HUES6 (cell line): ENCODE measurements around the gene TMEM123.

Source experiments
- H3K27ac ChIP-seq: 2 replicates; pipeline ENCODE4 v1.7.0; 2013; ENCODE audit warnings: low read depth, mild to moderate bottlenecking, low read length, inconsistent platforms
- H3K27me3 ChIP-seq: 2 replicates; pipeline ENCODE4 v1.6.1; 2013; ENCODE audit warnings: low read length; ENCODE audit not compliant: control insufficient read depth, insufficient read depth
- H3K36me3 ChIP-seq: 2 replicates; pipeline ENCODE4 v1.6.1; 2013; ENCODE audit warnings: low read length; ENCODE audit not compliant: control insufficient read depth, insufficient read depth
- H3K4me1 ChIP-seq: 2 replicates; pipeline ENCODE4 v1.6.1; 2013; ENCODE audit warnings: low read length; ENCODE audit not compliant: control insufficient read depth, insufficient read depth
- H3K4me3 ChIP-seq: 2 replicates; pipeline ENCODE4 v1.5.1; 2013; ENCODE audit warnings: low read depth, low read length
- H3K9ac ChIP-seq: one replicate; pipeline ENCODE4 v1.6.1; 2013; ENCODE audit warnings: mild to moderate bottlenecking, low read length
- H3K9me3 ChIP-seq: 2 replicates; pipeline ENCODE4 v1.6.1; 2013; ENCODE audit warnings: low read depth, low read length; ENCODE audit not compliant: control insufficient read depth, insufficient read depth

TMEM123 gene

DNA sequence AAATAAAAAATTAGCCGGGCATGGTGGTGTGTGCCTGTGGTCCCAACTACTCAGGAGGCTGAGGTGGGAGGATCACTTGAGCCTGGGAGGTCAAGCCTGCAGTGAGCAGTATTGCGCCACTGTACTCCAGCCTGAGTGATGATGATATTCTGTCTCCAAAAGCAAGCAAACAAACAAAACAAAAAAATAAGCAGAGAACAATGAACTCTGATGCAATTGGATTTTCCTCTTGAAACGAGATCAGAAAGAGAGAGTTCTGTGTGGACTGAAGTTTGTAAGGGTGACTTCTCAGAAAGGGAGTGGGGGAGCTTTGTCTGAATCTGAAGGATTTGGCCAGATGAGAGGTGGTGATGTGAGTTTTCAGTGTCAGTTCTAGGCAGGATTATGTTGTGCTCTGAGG, 6.0 kb upstream of the TMEM123 start:
- no peak overlapping the region for H3K27ac ChIP-seq
- no peaks in the 10 kb centered on the region for H3K9me3 ChIP-seq
- H3K9ac ChIP-seq, result no peak overlapping the region
- H3K27me3 ChIP-seq, result peaks cover 6% of the 10 kb centered on the region; the same call in 1 of the 2 replicates
- no peaks in the 10 kb centered on the region for H3K36me3 ChIP-seq
- H3K4me3 ChIP-seq, result no peak overlapping the region
- peaks cover 15% of the 10 kb centered on the region for H3K4me1 ChIP-seq

DNA sequence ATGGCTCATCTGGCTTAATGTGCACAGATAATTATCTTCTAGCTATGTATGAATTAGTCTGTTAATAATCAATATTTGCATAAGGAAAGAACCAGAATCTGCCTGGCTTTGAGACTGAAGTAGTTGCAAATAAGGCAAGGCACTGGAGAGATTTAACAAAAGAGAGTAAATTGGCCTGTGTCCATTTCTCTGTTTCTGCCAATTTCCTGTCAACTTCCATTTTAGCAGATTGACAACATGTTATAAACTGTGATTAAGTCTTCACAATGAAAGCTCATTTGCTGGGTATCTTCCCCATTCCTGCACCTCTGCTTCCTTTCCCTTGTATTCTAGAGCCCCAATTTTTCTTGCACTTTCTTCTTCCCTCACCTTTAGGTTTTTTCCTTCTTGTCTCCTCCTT, 5.3 kb upstream of the TMEM123 start:
- Histone ChIP-seq H3K27me3 (peaks cover 8% of the 10 kb centered on the region; the same call in 1 of the 2 replicates), H3K27ac (no peak overlapping the region), H3K4me1 (peaks cover 20% of the 10 kb centered on the region), H3K9me3 (no peaks in the 10 kb centered on the region), H3K9ac (no peak overlapping the region), H3K36me3 (no peaks in the 10 kb centered on the region), H3K4me3 (no peak overlapping the region)

DNA sequence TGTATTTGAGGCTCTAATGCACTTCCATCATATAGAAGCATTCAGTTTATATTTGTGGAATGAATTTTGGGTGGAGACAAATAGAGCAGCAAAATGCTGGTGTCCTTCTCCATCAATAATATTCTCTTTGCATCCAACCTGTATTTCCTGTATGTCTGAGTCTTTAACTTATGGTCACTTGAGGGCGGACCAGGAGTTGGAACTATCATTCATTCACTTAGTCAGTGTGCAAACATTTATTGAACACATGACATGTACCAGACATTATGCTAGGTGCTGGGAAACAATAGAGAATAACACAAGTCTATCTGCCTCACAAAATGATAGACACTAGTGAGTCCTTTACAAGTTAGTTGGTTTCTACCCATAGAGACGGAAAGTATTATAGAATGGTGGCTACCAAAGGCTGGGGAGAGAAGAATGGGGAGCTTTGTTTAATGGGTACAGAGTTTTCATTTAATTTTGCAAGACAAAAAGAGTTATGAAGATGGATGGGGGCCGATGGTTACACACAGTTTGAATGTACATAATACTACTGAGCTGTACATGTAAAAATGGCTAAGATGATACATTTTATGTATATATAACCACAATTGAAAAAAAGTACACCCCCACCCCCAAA, 4.6 kb upstream of the TMEM123 start:
- no peak overlapping the region for H3K27ac ChIP-seq
- peaks cover 8% of the 10 kb centered on the region; the same call in 1 of the 2 replicates for H3K27me3 ChIP-seq
- H3K9ac ChIP-seq, result no peak overlapping the region
- H3K4me3 ChIP-seq, result no peak overlapping the region
- H3K36me3 ChIP-seq, result no peaks in the 10 kb centered on the region
- peaks cover 20% of the 10 kb centered on the region for H3K4me1 ChIP-seq
- H3K9me3 ChIP-seq, result no peaks in the 10 kb centered on the region

DNA sequence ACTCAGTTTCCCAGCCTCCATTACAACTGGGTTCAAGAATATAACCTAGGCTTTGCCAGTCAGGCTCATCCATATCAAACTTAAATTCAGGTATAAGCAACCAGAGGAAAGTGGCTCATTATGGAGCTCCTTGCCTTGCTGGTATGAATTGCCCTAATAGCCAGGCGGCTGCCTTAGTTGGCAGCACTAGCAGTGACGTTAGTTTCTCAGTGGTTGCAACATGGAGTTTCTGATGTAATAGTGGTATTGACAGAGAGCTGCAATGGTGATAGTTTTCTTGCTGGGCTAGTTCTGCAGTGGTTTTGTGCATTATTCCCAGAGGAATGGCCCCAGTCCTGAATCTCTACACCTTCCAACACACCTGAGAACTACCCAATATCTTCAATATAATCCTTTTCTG, 3.8 kb upstream of the TMEM123 start:
- H3K27ac ChIP-seq, result no peak overlapping the region
- H3K4me3 ChIP-seq, result no peak overlapping the region
- H3K27me3 ChIP-seq, result peaks cover 8% of the 10 kb centered on the region; the same call in 1 of the 2 replicates
- H3K9me3 ChIP-seq, result no peaks in the 10 kb centered on the region
- no peak overlapping the region for H3K9ac ChIP-seq
- H3K36me3 ChIP-seq, result no peaks in the 10 kb centered on the region
- peaks cover 20% of the 10 kb centered on the region for H3K4me1 ChIP-seq

DNA sequence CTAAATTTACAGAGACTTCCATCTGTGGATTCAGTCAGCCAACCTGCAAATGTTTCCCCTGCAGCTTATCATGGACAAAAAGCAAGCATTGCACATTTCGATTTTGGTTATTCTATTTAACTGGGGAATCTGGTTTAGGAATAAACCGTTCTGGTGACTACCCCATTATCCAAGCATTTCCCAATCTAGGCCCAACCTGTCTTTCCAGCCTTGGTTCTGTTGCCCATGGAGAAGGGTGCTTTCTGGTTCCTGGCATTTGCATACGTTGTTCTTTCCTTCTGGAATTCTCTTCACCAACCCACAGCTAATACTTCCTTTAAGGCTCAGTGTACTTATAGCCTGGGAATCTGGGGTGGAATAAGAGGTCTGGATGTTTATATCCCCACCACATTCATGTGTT, 1.4 kb upstream of the TMEM123 start:
- no peak overlapping the region for H3K27ac ChIP-seq
- H3K27me3 ChIP-seq, result peaks cover 8% of the 10 kb centered on the region; the same call in 1 of the 2 replicates
- no peaks in the 10 kb centered on the region for H3K9me3 ChIP-seq
- H3K9ac ChIP-seq, result no peak overlapping the region
- no peaks in the 10 kb centered on the region for H3K36me3 ChIP-seq
- H3K4me3 ChIP-seq, result peak overlapping the region; percentile 91; the same call in 1 of the 2 replicates
- peaks cover 40% of the 10 kb centered on the region for H3K4me1 ChIP-seq

DNA sequence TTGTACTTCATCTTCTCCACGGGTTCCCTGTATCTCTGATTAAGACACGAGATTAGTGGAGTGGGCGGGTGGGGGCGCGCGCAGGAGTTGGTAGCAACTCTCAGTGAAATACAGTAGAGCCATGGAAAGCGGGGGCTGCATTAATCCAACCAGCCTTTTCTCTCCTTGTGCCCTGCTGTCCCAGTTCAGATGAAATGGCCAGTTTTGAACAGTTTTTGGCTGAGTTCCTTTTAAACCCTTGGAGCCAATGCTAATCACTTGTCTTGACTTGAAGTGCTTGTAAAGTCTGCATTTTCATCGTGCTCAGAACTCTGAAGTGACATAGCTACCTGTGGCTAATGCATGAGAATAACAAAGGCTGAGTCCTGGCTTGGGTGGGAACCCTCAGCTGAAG, 734 bp upstream of the TMEM123 start:
- Histone ChIP-seq H3K36me3 (peaks cover 2% of the 10 kb centered on the region; the same call in 1 of the 2 replicates), H3K4me1 (peaks cover 40% of the 10 kb centered on the region), H3K9ac (peak overlapping the region; percentile 87), H3K27ac (peak overlapping the region; percentile 59; the same call in 1 of the 2 replicates), H3K27me3 (peaks cover 8% of the 10 kb centered on the region; the same call in 1 of the 2 replicates), H3K4me3 (peak overlapping the region; percentile 91), H3K9me3 (no peaks in the 10 kb centered on the region)

DNA sequence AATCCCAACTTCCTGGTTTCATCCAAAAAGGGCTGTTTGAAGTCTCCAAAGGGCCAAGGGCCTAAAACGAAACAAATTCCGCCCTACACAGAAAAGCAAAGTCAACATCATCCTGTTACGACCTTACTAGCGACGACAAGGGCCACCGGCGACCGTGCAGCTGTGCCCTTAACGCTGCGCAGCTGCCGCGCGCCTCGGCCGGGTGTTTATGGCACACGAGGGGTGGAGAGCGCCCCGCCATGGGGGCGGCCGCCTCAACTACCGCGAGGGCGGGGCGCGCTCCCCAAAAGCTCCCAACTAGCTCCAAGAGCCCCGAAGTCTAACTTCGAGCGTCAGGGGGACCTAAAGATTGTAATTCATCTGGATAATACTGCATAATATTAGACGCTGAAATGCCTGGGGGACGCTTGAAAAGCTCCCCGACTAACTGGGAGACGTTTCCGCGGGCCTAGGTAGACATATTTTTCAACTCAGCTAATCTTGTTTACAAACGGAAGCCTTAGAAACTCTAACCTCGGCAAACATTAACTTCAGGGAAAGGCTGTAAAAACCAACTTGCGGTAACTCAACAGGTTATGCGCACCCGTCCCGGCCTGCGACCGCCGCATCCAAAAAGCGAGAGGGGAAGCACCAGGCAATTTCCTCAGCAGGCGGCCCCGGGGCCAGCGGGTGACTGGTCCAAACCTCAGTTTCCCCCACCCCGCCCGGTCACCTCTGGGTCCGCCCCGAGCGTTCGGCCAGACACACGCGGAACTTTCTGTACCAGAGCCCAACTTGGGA, 694 bp downstream of the TMEM123 start:
- H3K27me3 ChIP-seq, result peaks cover 8% of the 10 kb centered on the region; the same call in 1 of the 2 replicates
- peak overlapping the region; percentile 91 for H3K4me3 ChIP-seq
- no peaks in the 10 kb centered on the region for H3K9me3 ChIP-seq
- H3K36me3 ChIP-seq, result peaks cover 14% of the 10 kb centered on the region
- H3K27ac ChIP-seq, result peak overlapping the region; percentile 77
- peaks cover 40% of the 10 kb centered on the region for H3K4me1 ChIP-seq
- peak overlapping the region; percentile 87 for H3K9ac ChIP-seq

DNA sequence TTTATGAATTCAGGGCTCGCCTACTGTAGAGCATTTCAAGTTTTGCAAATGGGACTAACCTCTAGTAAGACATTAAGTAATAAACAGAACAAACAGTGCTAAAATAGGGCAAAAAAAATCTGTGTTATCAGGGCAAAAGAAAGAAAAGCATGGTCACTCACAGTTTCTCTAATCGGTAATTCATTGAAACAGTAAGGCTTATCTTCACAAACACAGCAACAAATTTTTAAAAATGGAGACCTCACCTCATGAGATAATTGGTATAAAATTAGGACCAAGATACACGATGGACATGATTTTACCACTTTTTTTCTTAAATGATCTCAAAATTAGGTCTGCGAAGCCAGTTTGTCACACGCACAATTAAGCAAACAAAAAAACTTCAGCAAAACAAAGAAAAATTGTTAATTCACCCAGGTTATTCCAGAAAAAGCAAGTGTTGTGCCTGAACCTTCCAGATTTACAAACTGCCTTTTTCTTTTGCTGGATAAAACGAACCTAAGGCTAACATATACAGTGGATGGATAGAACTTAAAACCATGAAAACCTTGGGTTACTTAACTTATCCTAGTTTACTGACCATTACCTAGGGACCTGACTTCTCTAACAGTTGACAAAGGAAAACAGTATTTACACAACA, 1.4 kb downstream of the TMEM123 start:
- no peak overlapping the region for H3K27ac ChIP-seq
- H3K4me1 ChIP-seq, result peaks cover 40% of the 10 kb centered on the region
- H3K4me3 ChIP-seq, result peak overlapping the region; percentile 91
- H3K27me3 ChIP-seq, result peaks cover 8% of the 10 kb centered on the region; the same call in 1 of the 2 replicates
- H3K36me3 ChIP-seq, result peaks cover 19% of the 10 kb centered on the region
- H3K9ac ChIP-seq, result peak overlapping the region; percentile 87
- H3K9me3 ChIP-seq, result no peaks in the 10 kb centered on the region

DNA sequence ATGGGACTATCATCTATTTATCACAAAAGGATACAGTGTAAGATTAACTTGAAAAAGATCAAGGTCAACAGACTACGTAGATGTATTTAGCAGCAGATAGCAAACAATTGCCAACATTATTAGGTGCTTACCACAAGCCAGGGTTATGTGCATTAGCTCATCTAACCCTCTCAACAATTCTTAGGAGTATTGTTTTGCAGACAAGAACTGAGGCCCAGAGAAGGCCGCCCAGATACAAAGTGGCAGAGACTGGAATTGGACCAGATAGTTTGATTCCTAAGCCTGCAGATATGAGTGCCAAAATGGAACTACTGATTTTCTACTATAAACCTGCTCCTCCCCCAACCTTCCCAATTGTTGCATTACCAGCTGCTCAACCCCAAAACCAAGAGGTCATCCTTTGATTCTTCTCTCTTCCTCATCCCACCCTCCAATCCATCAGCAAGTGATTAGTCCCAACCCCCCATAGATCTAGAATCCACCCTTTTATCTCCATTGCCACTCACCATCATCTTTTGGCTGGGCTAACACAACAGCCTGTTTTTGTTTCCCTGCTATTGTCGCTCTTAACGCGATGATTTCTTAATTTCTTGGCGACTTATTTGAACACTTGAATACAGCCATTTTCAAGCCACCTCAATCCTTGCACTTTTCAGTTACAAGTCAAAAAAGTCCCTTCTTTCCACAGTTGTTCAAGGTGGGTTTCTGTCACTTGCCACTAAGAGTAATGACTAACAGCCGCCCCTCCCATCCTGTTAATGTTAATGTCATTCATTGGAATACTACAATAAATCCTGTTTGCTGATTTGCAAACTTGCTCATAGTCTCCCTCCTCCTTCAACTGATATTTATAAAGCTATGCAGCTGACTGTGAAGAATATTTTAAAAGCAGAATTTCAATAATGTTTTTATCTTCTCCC, 2.7 kb downstream of the TMEM123 start:
- peaks cover 30% of the 10 kb centered on the region for H3K36me3 ChIP-seq
- H3K9ac ChIP-seq, result no peak overlapping the region
- no peak overlapping the region for H3K27ac ChIP-seq
- H3K4me3 ChIP-seq, result no peak overlapping the region
- peaks cover 36% of the 10 kb centered on the region for H3K4me1 ChIP-seq
- peaks cover 8% of the 10 kb centered on the region; the same call in 1 of the 2 replicates for H3K27me3 ChIP-seq
- H3K9me3 ChIP-seq, result no peaks in the 10 kb centered on the region

DNA sequence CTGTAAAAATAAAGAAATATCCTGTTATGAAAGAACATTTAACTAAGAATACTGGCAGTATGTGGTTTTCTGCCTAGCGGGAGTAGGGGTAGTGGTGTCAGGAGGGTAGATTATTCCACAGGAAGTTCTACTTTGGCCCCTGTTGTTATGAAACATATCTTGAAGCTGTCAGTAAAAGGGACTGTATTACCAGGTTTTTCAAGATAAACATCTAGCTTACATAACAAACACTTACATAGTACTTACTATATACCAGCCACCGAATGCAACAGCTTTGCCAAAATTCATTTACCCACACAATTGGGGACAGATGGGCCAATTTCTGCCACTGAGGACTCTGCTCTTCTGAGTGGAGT, 3.7 kb downstream of the TMEM123 start:
- H3K27me3 ChIP-seq, result peaks cover 5% of the 10 kb centered on the region; the same call in 1 of the 2 replicates
- no peak overlapping the region for H3K27ac ChIP-seq
- no peak overlapping the region for H3K4me3 ChIP-seq
- H3K36me3 ChIP-seq, result peaks cover 32% of the 10 kb centered on the region
- H3K4me1 ChIP-seq, result peaks cover 27% of the 10 kb centered on the region
- no peaks in the 10 kb centered on the region for H3K9me3 ChIP-seq
- no peak overlapping the region for H3K9ac ChIP-seq
